HCT116 (cell line): ENCODE results near the gene ANTXR2.

Experiments
- CTCF ChIP-seq, 3 experiments: fragments of 200-600 bp in 1 of 3; sonication (generic) in 1 of 3; IDR thresholded peaks in 2 of 3; conservative IDR thresholded peaks in 1 of 3; 2 replicates each; pipeline ENCODE4 v1.5.1; 2012 to 2017; ENCODE audit warnings: low read depth in 2 of 3, low read length in 2 of 3, antibody characterized with exemption in 1 of 3, borderline replicate concordance in 1 of 3, control low read depth in 1 of 3, mild to moderate bottlenecking in 1 of 3, mixed read lengths in 1 of 3, mixed run types in 1 of 3, moderate library complexity in 1 of 3; ENCODE audit not compliant: insufficient read depth in 1 of 3
- EGR1 ChIP-seq: IDR thresholded peaks from 2 replicates; pipeline ENCODE4 v1.6.1; 2012; ENCODE audit warnings: low read depth
- EZH2 ChIP-seq: fragments of 200-600 bp; sonication (generic); IDR thresholded peaks from 2 replicates; pipeline ENCODE4 v1.6.1; 2017; ENCODE audit warnings: antibody characterized with exemption, mixed run types
- RAD21 ChIP-seq: IDR thresholded peaks from 2 replicates; pipeline ENCODE4 v1.6.1; 2012; ENCODE audit warnings: low read depth, mild to moderate bottlenecking
- ZNF274 ChIP-seq: fragments of 200-500 bp; sonication (Bioruptor generic); IDR thresholded peaks from 2 replicates; pipeline ENCODE4 v1.6.1; 2014; ENCODE audit warnings: mild to moderate bottlenecking, low read depth, low read length, inconsistent platforms

- TF ChIP-seq CTCF (IDR thresholded peaks at IDR 0.05 in 2 of 3, conservative IDR thresholded peaks at IDR 0.05 in 1 of 3; ENCODE audit: borderline replicate concordance in 1 of 3, insufficient read depth in 1 of 3, low read depth in 2 of 3, low read length in 2 of 3) (no peak), EZH2 (no peak), ZNF274 (no peak), EGR1 (no peak), RAD21 (no peak)
Measured at GRCh38 chr4:80082693-80083092, 9.7 kb upstream of the ANTXR2 start.
